Measurements from ENCODE around the gene TMEM8B. TPM values are rescaled to one million over a fixed set of nuclear protein-coding genes. Genes with fewer than 3 reads are reported as not detected.

The TMEM8B gene
- total and polyA plus RNA-seq, 10 of the 15 experiments (the other 5 are each of a cell fraction or from before 2014, with no cell fraction given) = 0.19 to 7.6 (median 2.5) TPM

DNA sequence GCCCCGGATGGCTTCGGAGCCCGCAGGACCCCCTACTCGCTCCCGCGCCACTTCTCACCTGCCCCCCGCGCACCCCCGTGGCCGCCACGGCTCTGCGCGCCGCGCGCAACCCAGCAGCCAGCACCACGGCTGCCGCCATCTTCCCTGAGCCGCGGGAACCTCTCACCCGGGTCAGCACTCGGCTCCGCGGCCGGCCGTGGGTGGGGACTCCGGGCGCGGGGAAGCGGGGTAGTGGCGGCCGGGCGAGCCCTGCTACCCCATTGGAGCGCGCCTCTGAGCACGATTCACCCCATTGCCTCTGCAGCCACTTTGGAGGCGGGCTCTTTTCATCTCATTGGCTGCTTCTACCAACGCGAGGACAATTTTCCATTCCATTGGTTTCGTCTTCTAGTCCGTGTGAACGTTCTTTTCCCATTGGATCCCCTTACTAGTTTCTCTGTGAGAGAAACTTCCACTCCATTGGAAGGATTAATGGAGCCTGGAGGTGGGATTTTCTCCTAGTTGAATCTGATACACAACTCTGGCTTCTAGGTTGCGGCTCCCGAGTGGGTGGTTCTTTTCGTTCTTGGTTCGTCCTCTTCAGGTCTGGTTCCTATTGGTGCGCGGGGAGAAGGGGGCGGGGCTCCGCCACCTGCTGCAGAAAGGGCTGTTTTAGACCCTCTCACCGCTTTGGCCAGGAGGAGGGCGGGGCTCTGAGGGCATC is 14.0 kb upstream of the TMEM8B start, which contains the start of gene HINT2 (continued):
- TF ChIP-seq, protein P1, sequence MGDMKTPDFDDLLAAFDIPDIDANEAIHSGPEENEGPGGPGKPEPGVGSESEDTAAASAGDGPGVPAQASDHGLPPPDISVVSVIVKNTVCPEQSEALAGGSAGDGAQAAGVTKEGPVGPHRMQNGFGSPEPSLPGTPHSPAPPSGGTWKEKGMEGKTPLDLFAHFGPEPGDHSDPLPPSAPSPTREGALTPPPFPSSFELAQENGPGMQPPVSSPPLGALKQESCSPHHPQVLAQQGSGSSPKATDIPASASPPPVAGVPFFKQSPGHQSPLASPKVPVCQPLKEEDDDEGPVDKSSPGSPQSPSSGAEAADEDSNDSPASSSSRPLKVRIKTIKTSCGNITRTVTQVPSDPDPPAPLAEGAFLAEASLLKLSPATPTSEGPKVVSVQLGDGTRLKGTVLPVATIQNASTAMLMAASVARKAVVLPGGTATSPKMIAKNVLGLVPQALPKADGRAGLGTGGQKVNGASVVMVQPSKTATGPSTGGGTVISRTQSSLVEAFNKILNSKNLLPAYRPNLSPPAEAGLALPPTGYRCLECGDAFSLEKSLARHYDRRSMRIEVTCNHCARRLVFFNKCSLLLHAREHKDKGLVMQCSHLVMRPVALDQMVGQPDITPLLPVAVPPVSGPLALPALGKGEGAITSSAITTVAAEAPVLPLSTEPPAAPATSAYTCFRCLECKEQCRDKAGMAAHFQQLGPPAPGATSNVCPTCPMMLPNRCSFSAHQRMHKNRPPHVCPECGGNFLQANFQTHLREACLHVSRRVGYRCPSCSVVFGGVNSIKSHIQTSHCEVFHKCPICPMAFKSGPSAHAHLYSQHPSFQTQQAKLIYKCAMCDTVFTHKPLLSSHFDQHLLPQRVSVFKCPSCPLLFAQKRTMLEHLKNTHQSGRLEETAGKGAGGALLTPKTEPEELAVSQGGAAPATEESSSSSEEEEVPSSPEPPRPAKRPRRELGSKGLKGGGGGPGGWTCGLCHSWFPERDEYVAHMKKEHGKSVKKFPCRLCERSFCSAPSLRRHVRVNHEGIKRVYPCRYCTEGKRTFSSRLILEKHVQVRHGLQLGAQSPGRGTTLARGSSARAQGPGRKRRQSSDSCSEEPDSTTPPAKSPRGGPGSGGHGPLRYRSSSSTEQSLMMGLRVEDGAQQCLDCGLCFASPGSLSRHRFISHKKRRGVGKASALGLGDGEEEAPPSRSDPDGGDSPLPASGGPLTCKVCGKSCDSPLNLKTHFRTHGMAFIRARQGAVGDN (IDR thresholded peaks at IDR 0.05) = peak; percentile 50; the same call in 1 of the 2 replicates
- no peak for TF ChIP-seq CREM (IDR thresholded peaks at IDR 0.05; ENCODE audit: low read depth)
- TF ChIP-seq YY1 (IDR thresholded peaks at IDR 0.05; ENCODE audit: low read depth, low read length) = peak; percentile 95
- TF ChIP-seq EGR1 (IDR thresholded peaks at IDR 0.05; ENCODE audit: borderline replicate concordance in 1 of 2, low read depth in 2 of 2, low read length in 2 of 2) = peak in 1 of 2 experiments; percentile 72; a peak in 1 of 3 replicates
- TF ChIP-seq JUNB (IDR thresholded peaks at IDR 0.05) = no peak
- TF ChIP-seq NFYB (IDR thresholded peaks at IDR 0.05; ENCODE audit: insufficient read depth, low read depth, low read length) = peak; percentile 86
- TF ChIP-seq ZNF384 (IDR thresholded peaks at IDR 0.05; ENCODE audit: borderline replicate concordance, low read depth, low read length) = no peak
- TF ChIP-seq CEBPZ (IDR thresholded peaks at IDR 0.05; ENCODE audit: low read depth, low read length) = peak; percentile 55; the same call in 1 of the 2 replicates
- peak; percentile 62; the same call in 1 of the 2 replicates for TF ChIP-seq POLR2AphosphoS2 (IDR thresholded peaks at IDR 0.05; ENCODE audit: low read depth, low read length)
- peak; percentile 2; the same call in 1 of the 2 replicates for TF ChIP-seq LARP7 (IDR thresholded peaks at IDR 0.05)
- TF ChIP-seq PML (IDR thresholded peaks at IDR 0.05; ENCODE audit: low read length) = peak; percentile 89
- TF ChIP-seq, protein P2, sequence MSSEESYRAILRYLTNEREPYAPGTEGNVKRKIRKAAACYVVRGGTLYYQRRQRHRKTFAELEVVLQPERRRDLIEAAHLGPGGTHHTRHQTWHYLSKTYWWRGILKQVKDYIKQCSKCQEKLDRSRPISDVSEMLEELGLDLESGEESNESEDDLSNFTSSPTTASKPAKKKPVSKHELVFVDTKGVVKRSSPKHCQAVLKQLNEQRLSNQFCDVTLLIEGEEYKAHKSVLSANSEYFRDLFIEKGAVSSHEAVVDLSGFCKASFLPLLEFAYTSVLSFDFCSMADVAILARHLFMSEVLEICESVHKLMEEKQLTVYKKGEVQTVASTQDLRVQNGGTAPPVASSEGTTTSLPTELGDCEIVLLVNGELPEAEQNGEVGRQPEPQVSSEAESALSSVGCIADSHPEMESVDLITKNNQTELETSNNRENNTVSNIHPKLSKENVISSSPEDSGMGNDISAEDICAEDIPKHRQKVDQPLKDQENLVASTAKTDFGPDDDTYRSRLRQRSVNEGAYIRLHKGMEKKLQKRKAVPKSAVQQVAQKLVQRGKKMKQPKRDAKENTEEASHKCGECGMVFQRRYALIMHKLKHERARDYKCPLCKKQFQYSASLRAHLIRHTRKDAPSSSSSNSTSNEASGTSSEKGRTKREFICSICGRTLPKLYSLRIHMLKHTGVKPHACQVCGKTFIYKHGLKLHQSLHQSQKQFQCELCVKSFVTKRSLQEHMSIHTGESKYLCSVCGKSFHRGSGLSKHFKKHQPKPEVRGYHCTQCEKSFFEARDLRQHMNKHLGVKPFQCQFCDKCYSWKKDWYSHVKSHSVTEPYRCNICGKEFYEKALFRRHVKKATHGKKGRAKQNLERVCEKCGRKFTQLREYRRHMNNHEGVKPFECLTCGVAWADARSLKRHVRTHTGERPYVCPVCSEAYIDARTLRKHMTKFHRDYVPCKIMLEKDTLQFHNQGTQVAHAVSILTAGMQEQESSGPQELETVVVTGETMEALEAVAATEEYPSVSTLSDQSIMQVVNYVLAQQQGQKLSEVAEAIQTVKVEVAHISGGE (CRISPR knock-in tag; IDR thresholded peaks at IDR 0.05) = no peak
- no peak for TF ChIP-seq KDM1A (IDR thresholded peaks at IDR 0.05; ENCODE audit: borderline replicate concordance)
- TF ChIP-seq CTCF (IDR thresholded peaks at IDR 0.05 in 2 of 3, conservative IDR thresholded peaks at IDR 0.05 in 1 of 3; ENCODE audit: control insufficient read depth in 2 of 3, extremely low read depth in 1 of 3, insufficient read depth in 1 of 3, low read depth in 3 of 3, low read length in 3 of 3) = no peak
- TF ChIP-seq RUNX3 (IDR thresholded peaks at IDR 0.05; ENCODE audit: low read length) = 0 out of 2 replicates have a peak, but pooled peaks have one; percentile 39
- TF ChIP-seq FOS (IDR thresholded peaks at IDR 0.05; ENCODE audit: borderline replicate concordance, extremely low read depth, insufficient read length) = peak; percentile 75

All from GM12878 (cell line).